K562 (cell line): ENCODE measurements around the gene PTGIS. TPM values are rescaled to one million over a fixed set of nuclear protein-coding genes. Genes with fewer than 3 reads are reported as not detected.

Experiments
- ATAC-seq: fragments of 200-7000 bp; cut with Tn5 transposase; 3 replicates; pipeline ENCODE4 v1.9.1; 2020; ENCODE audit warnings: moderate library complexity
- BruUV-seq: library from RNA; stranded (reverse); fragments of 400-500 nt; replicated peaks from 2 replicates; lab custom pipeline; 2021; lab: Mats Ljungman, UMichigan
- CTCF ChIA-PET: fragments of 300-600 bp; formaldehyde crosslinking; extraction: SDS; loops from one replicate; lab custom pipeline; 2021; ENCODE audit warnings: low intra/inter-chr PET ratio; lab: Yijun Ruan, JAX
- POLR2A ChIA-PET: fragments of 300-600, 350-650 bp; sonication (Branson Sonifier 250); formaldehyde crosslinking; extraction: SDS; loops from one replicate; lab custom pipeline; 2021; ENCODE audit warnings: antibody characterized with exemption, inconsistent platforms; lab: Yijun Ruan, JAX
- DNase-seq, 4 experiments: peaks; one replicate each; pipeline versions ENCODE4 v3.0.0 to v3.0.0-alpha.2; 2011 to 2018; ENCODE audit warnings: low spot score in 3 of 4, mixed read lengths in 3 of 4; ENCODE audit errors: extremely low read depth in 1 of 4
- FAIRE-seq: peaks from 2 replicates; lab custom pipeline; 2011; peaks lifted over from hg19 to GRCh38; lab: Jason Lieb, UNC
- H2AFZ ChIP-seq: 2 replicates; pipeline ENCODE4 v1.6.0; 2011; ENCODE audit warnings: low read depth, low read length, control low read depth, inconsistent platforms
- H3K27ac ChIP-seq: fragments of 200-600 bp; 3 replicates; pipeline ENCODE4 v1.8.0; 2011; ENCODE audit warnings: low read depth, mild to moderate bottlenecking, control low read depth, inconsistent platforms, low read length, moderate library complexity, mixed read lengths; ENCODE audit errors: extremely low read depth
- H3K27me3 ChIP-seq, 2 experiments: fragments of 300-600 bp in 1 of 2; 2 replicates in 1 of 2; 3 replicates in 1 of 2; pipeline versions ENCODE4 v1.6.0 to v1.8.0; 2011; ENCODE audit warnings: inconsistent platforms in 2 of 2, low read length in 2 of 2, mild to moderate bottlenecking in 1 of 2, mixed read lengths in 1 of 2, moderate library complexity in 1 of 2; ENCODE audit not compliant: control insufficient read depth in 2 of 2, insufficient read depth in 2 of 2
- H3K36me3 ChIP-seq: fragments of 300-600 bp; 3 replicates; pipeline ENCODE4 v1.8.0; 2011; ENCODE audit warnings: mild to moderate bottlenecking, low read length, inconsistent platforms; ENCODE audit not compliant: control insufficient read depth, insufficient read depth
- H3K4me1 ChIP-seq, 2 experiments: fragments of 200-600 bp in 1 of 2; replicated peaks in 1 of 2; 2 replicates in 1 of 2; 3 replicates in 1 of 2; pipeline versions ENCODE4 v1.5.1 to v1.8.0; 2011; ENCODE audit warnings: inconsistent platforms in 2 of 2, low read length in 2 of 2, mild to moderate bottlenecking in 1 of 2, mixed read lengths in 1 of 2, moderate library complexity in 1 of 2; ENCODE audit not compliant: control insufficient read depth in 2 of 2, insufficient read depth in 2 of 2
- H3K4me2 ChIP-seq: 2 replicates; pipeline ENCODE4 v1.6.1; 2011; ENCODE audit warnings: low read length, control low read depth, inconsistent platforms, mixed read lengths; ENCODE audit not compliant: insufficient read depth
- H3K4me3 ChIP-seq: fragments of 200-600 bp; sonication (generic), shearing (Covaris generic); 2 replicates; pipeline ENCODE4 v1.5.1; 2016; ENCODE audit warnings: control low read depth, inconsistent platforms
- H3K79me2 ChIP-seq: fragments of 200-600 bp; 3 replicates; pipeline ENCODE4 v1.8.0; 2011; ENCODE audit warnings: low read length, inconsistent platforms; ENCODE audit not compliant: control insufficient read depth, insufficient read depth
- H3K9ac ChIP-seq, 2 experiments: 2 replicates each; pipeline versions ENCODE4 v1.6.0 to v1.6.1; 2011; ENCODE audit warnings: low read depth in 2 of 2, low read length in 2 of 2, control low read depth in 1 of 2, inconsistent platforms in 1 of 2, mild to moderate bottlenecking in 1 of 2, mixed read lengths in 1 of 2; ENCODE audit not compliant: insufficient read depth in 1 of 2
- H3K9me1 ChIP-seq: one replicate; pipeline ENCODE4 v1.6.0; 2011; ENCODE audit warnings: inconsistent platforms, mild to moderate bottlenecking, low read length, moderate library complexity; ENCODE audit not compliant: control insufficient read depth, insufficient read depth
- H3K9me3 ChIP-seq: replicated peaks from 2 replicates; pipeline ENCODE4 v1.5.1; 2011; ENCODE audit warnings: low read depth, low read length, inconsistent platforms; ENCODE audit not compliant: control insufficient read depth, insufficient read depth
- H4K20me1 ChIP-seq: replicated peaks from 2 replicates; pipeline ENCODE4 v1.6.1; 2011; ENCODE audit warnings: low read length, inconsistent platforms, mixed read lengths; ENCODE audit not compliant: control insufficient read depth, insufficient read depth
- ARID2 ChIP-seq: fragments of 450-650 bp; IDR thresholded peaks from 2 replicates; pipeline ENCODE4 v1.6.1; 2017; ENCODE audit warnings: antibody characterized with exemption, mild to moderate bottlenecking
- CAMTA2 ChIP-seq: fragments of 250-450 bp; sonication (Bioruptor Pico); conservative IDR thresholded peaks from 2 replicates; pipeline ENCODE4 v1.5.1; 2022
- DACH1 ChIP-seq: fragments of 450-650 bp; IDR thresholded peaks from 2 replicates; pipeline ENCODE4 v1.6.1; 2018; ENCODE audit not compliant: partially characterized antibody
- FOXA1 ChIP-seq: fragments of 450-650 bp; IDR thresholded peaks from 2 replicates; pipeline ENCODE4 v1.6.1; 2016; ENCODE audit warnings: mild to moderate bottlenecking, borderline replicate concordance
- GTF2E2 ChIP-seq: fragments of 200-800 bp; sonication (Bioruptor generic); IDR thresholded peaks from 2 replicates; pipeline ENCODE4 v1.6.1; 2016; ENCODE audit warnings: missing genetic modification characterization, missing compliant biosample characterization
- HNRNPH1 ChIP-seq: fragments of 200-400 bp; formaldehyde crosslinking; optimal IDR thresholded peaks from 2 replicates; pipeline ENCODE3; 2017; ENCODE audit warnings: low read depth, mild to moderate bottlenecking, low read length, moderate library complexity
- KLF10 ChIP-seq: fragments of 250-450 bp; sonication (Bioruptor Pico); IDR thresholded peaks from 2 replicates; pipeline ENCODE4 v1.6.1; 2021; ENCODE audit warnings: matching md5 sums
- NR2C2 ChIP-seq, 2 experiments: fragments of 200-800 bp in 1 of 2; sonication (Bioruptor generic) in 1 of 2; sonication (generic) in 1 of 2; formaldehyde crosslinking in 1 of 2; IDR thresholded peaks; 2 replicates each; pipeline versions ENCODE4 v1.6.1 to v1.8.0; 2016 to 2022; ENCODE audit warnings: mild to moderate bottlenecking in 1 of 2, missing compliant biosample characterization in 1 of 2, missing genetic modification characterization in 1 of 2, missing genetic modification reagents in 1 of 2
- NRF1 ChIP-seq, 2 experiments: fragments of 450-650 bp; IDR thresholded peaks in 1 of 2; conservative IDR thresholded peaks in 1 of 2; 2 replicates each; pipeline ENCODE4 v1.6.1; 2014; ENCODE audit warnings: mild to moderate bottlenecking in 2 of 2
- PTRF ChIP-seq: fragments of 450-650 bp; IDR thresholded peaks from 2 replicates; pipeline ENCODE4 v1.6.1; 2016; ENCODE audit warnings: mild to moderate bottlenecking, missing genetic modification characterization, missing compliant biosample characterization
- RFX5 ChIP-seq: IDR thresholded peaks from 2 replicates; pipeline ENCODE4 v1.6.1; 2011; ENCODE audit warnings: low read depth, mild to moderate bottlenecking, improper control_type of control experiment, low read length
- RFX7 ChIP-seq: fragments of 250-450 bp; sonication (Bioruptor Pico); IDR thresholded peaks from 2 replicates; pipeline ENCODE4 v1.5.1; 2021; ENCODE audit warnings: mild to moderate bottlenecking
- SPI1 ChIP-seq: IDR thresholded peaks from 2 replicates; pipeline ENCODE4 v1.6.1; 2011; ENCODE audit warnings: low read depth, low read length, control low read depth, borderline replicate concordance
- ZKSCAN1 ChIP-seq: fragments of 150-350 bp; IDR thresholded peaks from 2 replicates; pipeline ENCODE4 v1.6.1; 2016; ENCODE audit warnings: low read depth, low read length
- WGBS: fragments of 100-300 bp; shearing (Covaris generic); methylation state at CpG from one replicate; pipeline ENCODE4 v1.1.6; 2016; ENCODE audit warnings: low coverage, mixed read lengths; ENCODE audit not compliant: insufficient coverage; ENCODE audit errors: missing lambda C conversion rate; 5-methylcytosine and 5-hydroxymethylcytosine counted together
- in situ Hi-C: fragments of 300-500 bp; cut with MboI; formaldehyde crosslinking; loops from 4 replicates; pipeline ENCODE4 v1.15.0; 2018; ENCODE audit warnings: inconsistent platforms, mixed read lengths
- intact Hi-C: fragments of 100-400 bp; cut with micrococcal nuclease; formaldehyde crosslinking; loops from 2 replicates; pipeline ENCODE4 v1.14.2; 2022
- polyA plus RNA-seq, 8 experiments: library from polyadenylated mRNA; depleted of rRNA in 4 of 8; stranded (reverse) in 5 of 8; unstranded in 3 of 8; fragments of >200 nt; fragmentation: Nextera tagmentation in 2 of 8; fragmentation: Illumina TruSeq in 1 of 8; extraction: Ambion mirVana in 2 of 8; extraction: Trizol in 1 of 8; gene quantifications; 2 replicates each; pipeline versions ENCODE4 v1.2.1 to v1.2.3, GENCODE V29; 2011 to 2014; ENCODE audit warnings: inconsistent platforms in 1 of 8, missing spikeins in 1 of 8
- total RNA-seq, 7 experiments: library from RNA; depleted of rRNA in 6 of 7; stranded (reverse); fragments of >200 nt in 6 of 7; fragmentation: Illumina TruSeq in 2 of 7; extraction: Trizol in 2 of 7; gene quantifications; 2 replicates each; pipeline versions ENCODE4 v1.2.1 to v1.2.3, GENCODE V29; 2011 to 2021; ENCODE audit warnings: low replicate concordance in 1 of 7
- TF ChIP-seq, protein P1 (sequence below), 2 experiments: fragments of 150-350 bp in 1 of 2; IDR thresholded peaks; 2 replicates each; pipeline ENCODE4 v1.6.1; 2012 to 2016; ENCODE audit warnings: low read depth in 2 of 2, low read length in 2 of 2, mild to moderate bottlenecking in 1 of 2, moderate library complexity in 1 of 2
- TF ChIP-seq, protein P2 (sequence below): fragments of 250-450 bp; sonication (Bioruptor Pico); IDR thresholded peaks from 2 replicates; pipeline ENCODE4 v1.8.0; 2021; ENCODE audit warnings: moderate library complexity, mild to moderate bottlenecking, inconsistent platforms

The PTGIS gene
- total and polyA plus RNA-seq, 9 of the 15 experiments (the other 6 are each of a cell fraction or from before 2014, with no cell fraction given): not detected

DNA sequence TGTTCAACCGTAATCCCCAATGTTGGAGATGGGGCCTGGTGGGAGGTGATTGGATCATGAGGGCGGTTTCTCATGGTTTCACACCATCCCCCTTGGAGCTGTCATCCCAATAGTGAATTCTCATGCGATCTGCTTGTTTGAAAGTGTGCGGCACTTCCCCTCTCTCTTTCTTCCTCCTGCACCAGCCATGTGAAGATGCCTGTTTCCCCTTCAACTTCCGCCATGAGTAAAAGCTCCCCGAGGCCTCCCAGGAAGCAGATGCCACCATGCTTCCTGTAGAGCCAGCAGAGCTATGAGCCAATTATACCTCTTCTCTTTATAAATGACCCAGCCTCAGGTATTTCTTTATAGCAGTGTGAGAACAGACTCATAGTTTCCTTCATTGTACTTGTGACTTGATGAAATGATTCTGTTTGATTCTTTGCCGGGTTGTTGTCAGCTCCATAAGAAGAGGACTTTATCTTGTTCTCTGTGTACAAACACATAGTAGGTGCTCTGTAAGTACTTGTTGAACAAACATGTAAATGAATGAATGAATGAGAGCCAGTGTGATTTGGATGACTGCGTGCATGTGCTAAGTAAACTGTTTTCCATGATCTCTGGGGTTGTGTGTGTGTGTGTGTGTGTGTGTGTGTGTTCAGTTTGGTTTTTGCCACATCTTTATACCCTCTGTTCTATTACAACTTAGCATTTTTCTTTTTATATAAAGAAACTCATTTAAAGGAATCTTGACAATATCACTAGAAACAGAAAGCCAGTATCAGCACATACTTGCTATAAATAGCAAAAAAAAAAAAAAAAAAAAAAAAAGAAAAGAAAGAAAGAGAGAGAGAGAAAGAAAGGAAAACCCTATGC, 22.5 kb upstream of the PTGIS start:
- in situ Hi-C loops: no loop called here
- Histone ChIP-seq H3K36me3 (no peaks in the 10 kb centered on the region), H3K27me3 (peaks cover 42 to 63% of the 10 kb centered on the region in 2 experiments), H3K4me2 (no peak overlapping the region)
- ChIA-PET POLR2A (interaction anchor here (0.6 to 0.8 kb wide), 3 partner anchors 90 to 1416 kb away, joined by 3 read pairs; no protein-coding TSS in a partner anchor), CTCF (no interaction called here)
- no peak for TF ChIP-seq KLF10 (CRISPR knock-in tag)
- TF ChIP-seq, protein P1, sequence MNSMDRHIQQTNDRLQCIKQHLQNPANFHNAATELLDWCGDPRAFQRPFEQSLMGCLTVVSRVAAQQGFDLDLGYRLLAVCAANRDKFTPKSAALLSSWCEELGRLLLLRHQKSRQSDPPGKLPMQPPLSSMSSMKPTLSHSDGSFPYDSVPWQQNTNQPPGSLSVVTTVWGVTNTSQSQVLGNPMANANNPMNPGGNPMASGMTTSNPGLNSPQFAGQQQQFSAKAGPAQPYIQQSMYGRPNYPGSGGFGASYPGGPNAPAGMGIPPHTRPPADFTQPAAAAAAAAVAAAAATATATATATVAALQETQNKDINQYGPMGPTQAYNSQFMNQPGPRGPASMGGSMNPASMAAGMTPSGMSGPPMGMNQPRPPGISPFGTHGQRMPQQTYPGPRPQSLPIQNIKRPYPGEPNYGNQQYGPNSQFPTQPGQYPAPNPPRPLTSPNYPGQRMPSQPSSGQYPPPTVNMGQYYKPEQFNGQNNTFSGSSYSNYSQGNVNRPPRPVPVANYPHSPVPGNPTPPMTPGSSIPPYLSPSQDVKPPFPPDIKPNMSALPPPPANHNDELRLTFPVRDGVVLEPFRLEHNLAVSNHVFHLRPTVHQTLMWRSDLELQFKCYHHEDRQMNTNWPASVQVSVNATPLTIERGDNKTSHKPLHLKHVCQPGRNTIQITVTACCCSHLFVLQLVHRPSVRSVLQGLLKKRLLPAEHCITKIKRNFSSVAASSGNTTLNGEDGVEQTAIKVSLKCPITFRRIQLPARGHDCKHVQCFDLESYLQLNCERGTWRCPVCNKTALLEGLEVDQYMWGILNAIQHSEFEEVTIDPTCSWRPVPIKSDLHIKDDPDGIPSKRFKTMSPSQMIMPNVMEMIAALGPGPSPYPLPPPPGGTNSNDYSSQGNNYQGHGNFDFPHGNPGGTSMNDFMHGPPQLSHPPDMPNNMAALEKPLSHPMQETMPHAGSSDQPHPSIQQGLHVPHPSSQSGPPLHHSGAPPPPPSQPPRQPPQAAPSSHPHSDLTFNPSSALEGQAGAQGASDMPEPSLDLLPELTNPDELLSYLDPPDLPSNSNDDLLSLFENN (IDR thresholded peaks at IDR 0.05; ENCODE audit: low read depth in 2 of 2, low read length in 2 of 2): no peak
- no peak for TF ChIP-seq RFX7 (CRISPR knock-in tag)
- peak; percentile 20; the same call in 1 of the 2 replicates for TF ChIP-seq SPI1
- TF ChIP-seq PTRF (tag): no peak
- no peak for TF ChIP-seq HNRNPH1
- TF ChIP-seq, protein P2, sequence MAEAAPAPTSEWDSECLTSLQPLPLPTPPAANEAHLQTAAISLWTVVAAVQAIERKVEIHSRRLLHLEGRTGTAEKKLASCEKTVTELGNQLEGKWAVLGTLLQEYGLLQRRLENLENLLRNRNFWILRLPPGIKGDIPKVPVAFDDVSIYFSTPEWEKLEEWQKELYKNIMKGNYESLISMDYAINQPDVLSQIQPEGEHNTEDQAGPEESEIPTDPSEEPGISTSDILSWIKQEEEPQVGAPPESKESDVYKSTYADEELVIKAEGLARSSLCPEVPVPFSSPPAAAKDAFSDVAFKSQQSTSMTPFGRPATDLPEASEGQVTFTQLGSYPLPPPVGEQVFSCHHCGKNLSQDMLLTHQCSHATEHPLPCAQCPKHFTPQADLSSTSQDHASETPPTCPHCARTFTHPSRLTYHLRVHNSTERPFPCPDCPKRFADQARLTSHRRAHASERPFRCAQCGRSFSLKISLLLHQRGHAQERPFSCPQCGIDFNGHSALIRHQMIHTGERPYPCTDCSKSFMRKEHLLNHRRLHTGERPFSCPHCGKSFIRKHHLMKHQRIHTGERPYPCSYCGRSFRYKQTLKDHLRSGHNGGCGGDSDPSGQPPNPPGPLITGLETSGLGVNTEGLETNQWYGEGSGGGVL: no peak
- no peak for TF ChIP-seq ARID2
- TF ChIP-seq RFX5: no peak
- no peak for TF ChIP-seq NR2C2 (CRISPR knock-in tag; IDR thresholded peaks at IDR 0.05)
- 0 out of 2 replicates have a peak, but pooled peaks have one; percentile 15 for TF ChIP-seq NR2C2 (tag; IDR thresholded peaks at IDR 0.05)
- no peak for TF ChIP-seq GTF2E2
- 0 out of 2 replicates have a peak, but pooled peaks have one; percentile 15 for TF ChIP-seq ZKSCAN1
- TF ChIP-seq CAMTA2 (CRISPR knock-in tag): no peak
- TF ChIP-seq NRF1 (conservative IDR thresholded peaks at IDR 0.05 in 1 of 2, IDR thresholded peaks at IDR 0.05 in 1 of 2): no peak
- no peak for TF ChIP-seq FOXA1
- no peak for TF ChIP-seq DACH1
- TF ChIP-seq, all 486 proteins: peak for 3
- Histone ChIP-seq H3K79me2 (no peaks in the 10 kb centered on the region), H3K4me1 (no peaks in the 10 kb centered on the region), H3K9ac (no peak overlapping the region), H3K9me1 (no peaks in the 10 kb centered on the region), H3K27ac (no peak overlapping the region), H2AFZ (no peak overlapping the region), H3K9me3 (no peaks in the 10 kb centered on the region), H4K20me1 (peaks cover 7% of the 10 kb centered on the region; the same call in 1 of the 2 replicates), H3K4me3 (no peak overlapping the region)
- no TSS peak for BruUV-seq
- intact Hi-C loops: no loop called here
- WGBS: 15% methylated on average over 8 of the region's 8 CpGs
- ATAC-seq (no peak), FAIRE-seq (peak; percentile 56), DNase-seq (no peak)
